HG03039 (cell line): Measurements from ENCODE around the gene SNRPB.

ENCODE experiments used
- ATAC-seq: cut with Tn5 transposase; IDR thresholded peaks from one replicate; pipeline ENCODE4 v1.9.1; 2021; ENCODE audit warnings: mild to moderate bottlenecking, moderate library complexity; ENCODE audit not compliant: unreplicated experiment

SNRPB gene

DNA sequence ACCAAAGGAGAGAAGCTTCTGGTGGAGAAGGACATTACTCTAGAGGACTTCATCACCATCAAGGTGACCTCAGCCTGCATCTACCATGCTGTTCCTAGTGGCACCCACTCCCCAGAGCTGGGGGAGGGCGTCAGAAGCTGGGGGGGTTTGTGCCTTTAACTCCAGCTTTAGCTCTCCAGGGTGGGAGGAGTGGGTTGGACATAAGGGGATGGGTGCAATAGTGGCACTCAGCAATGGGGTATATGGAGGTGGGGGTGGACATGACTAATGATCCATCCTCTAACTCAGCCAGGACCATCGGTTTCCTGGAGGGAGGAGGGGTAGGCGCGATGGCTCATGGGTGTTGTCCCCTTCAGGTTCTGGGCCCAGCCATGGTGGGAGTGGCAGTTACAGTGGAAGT, 40.1 kb downstream of the SNRPB start:
- ATAC-seq = no peak

DNA sequence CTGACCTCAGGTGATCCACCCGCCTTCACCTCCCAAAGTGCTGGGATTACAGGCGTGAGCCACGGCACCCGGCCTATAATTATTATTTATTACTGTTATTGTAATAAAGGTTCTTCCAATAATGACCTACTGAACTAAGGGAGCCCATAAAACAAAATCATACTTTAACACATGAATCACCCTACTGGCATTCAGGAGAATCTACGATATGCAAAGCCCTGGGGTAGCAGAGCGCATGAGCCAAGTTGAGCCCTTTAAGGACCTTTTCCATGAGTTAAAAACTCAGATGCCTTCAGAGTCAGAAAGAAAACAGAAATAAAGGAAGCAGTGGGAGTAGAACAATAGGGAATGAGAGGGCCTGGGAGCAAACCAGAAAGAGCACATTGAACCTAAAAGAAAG, 41.5 kb downstream of the SNRPB start:
- no peak for ATAC-seq

DNA sequence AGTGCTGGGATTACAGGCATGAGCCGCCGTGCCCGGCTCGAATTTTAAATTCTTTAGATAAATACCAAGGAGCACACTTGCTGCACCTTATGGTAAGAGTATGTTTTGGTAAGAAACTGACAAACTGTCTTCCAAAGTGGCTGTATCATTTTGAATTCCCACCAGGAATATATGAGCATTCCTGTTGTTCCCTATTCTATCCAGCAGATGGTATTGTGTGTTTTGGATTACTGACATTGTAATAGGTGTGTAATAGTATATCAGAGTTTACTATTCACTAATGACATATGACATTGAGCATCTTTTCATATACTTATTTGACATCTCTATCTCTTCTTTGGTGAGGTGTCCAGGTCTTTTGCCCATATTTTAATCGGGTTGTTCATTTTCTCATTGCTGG, 49.3 kb downstream of the SNRPB start:
- ATAC-seq = no peak

DNA sequence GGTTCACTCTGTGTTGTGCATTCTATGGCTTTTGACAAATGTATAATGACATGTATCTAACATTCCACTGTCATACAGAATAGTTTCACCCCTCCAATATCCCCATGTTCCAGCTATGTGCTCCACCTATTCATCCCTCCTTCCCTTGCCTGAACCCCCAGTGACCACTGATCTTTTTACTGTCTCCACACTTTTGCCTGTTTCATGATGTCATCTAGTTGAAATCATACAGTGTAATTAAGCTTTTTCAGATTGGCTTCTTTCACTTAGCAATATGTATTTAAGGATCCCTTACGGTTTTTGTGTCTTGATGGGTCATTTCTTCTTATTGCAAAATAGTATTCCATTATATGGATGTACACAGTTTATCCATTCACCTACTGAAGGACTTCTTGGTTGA, 50.1 kb downstream of the SNRPB start:
- no peak for ATAC-seq

- ATAC-seq = no peak
Observed at GRCh38 chr20:2418388-2418787, 52.2 kb downstream of the SNRPB start.

- no peak for ATAC-seq
Observed at GRCh38 chr20:2417213-2417541, 53.4 kb downstream of the SNRPB start.

GRCh38 chr20:2416541-2417212, 53.9 kb downstream of the SNRPB start:
- no peak for ATAC-seq
